Osteoblast (primary cell): ENCODE measurements around the gene EGFL8. TPM values are rescaled to one million over a fixed set of nuclear protein-coding genes. Genes with fewer than 3 reads are reported as not detected.

ENCODE experiments used
- DNase-seq: peaks from one replicate; pipeline ENCODE4 v3.0.0; 2011; ENCODE audit warnings: low spot score, mixed read lengths; ENCODE audit not compliant: insufficient read length; ENCODE audit errors: missing footprints
- H2AFZ ChIP-seq: 2 replicates; pipeline ENCODE4 v1.6.0; 2011; ENCODE audit warnings: mild to moderate bottlenecking, low read length
- H3K27ac ChIP-seq: 2 replicates; pipeline ENCODE4 v1.5.1; 2011; ENCODE audit warnings: mild to moderate bottlenecking, low read depth, low read length, moderate library complexity
- H3K27me3 ChIP-seq: 2 replicates; pipeline ENCODE4 v1.6.0; 2012; ENCODE audit warnings: mild to moderate bottlenecking, control low read depth, inconsistent platforms, low read length, moderate library complexity; ENCODE audit not compliant: insufficient read depth
- H3K36me3 ChIP-seq: 2 replicates; pipeline ENCODE4 v1.5.1; 2011; ENCODE audit warnings: mild to moderate bottlenecking, low read length, control low read depth, moderate library complexity; ENCODE audit not compliant: insufficient read depth
- H3K4me1 ChIP-seq: 2 replicates; pipeline ENCODE4 v1.5.1; 2011; ENCODE audit warnings: mild to moderate bottlenecking, low read length, control low read depth, moderate library complexity; ENCODE audit not compliant: insufficient read depth
- H3K4me2 ChIP-seq: 2 replicates; pipeline ENCODE4 v1.6.0; 2011; ENCODE audit warnings: mild to moderate bottlenecking, low read length; ENCODE audit not compliant: insufficient read depth
- H3K4me3 ChIP-seq: fragments of 200-600 bp; sonication (generic); 3 replicates; pipeline ENCODE4 v1.5.1; 2012; ENCODE audit warnings: mild to moderate bottlenecking, low read length, inconsistent platforms; ENCODE audit not compliant: insufficient read depth
- H3K79me2 ChIP-seq: 2 replicates; pipeline ENCODE4 v1.6.0; 2012; ENCODE audit warnings: mild to moderate bottlenecking, low read length, control low read depth, inconsistent platforms; ENCODE audit not compliant: insufficient read depth
- H3K9me3 ChIP-seq: 2 replicates; pipeline ENCODE4 v1.5.1; 2011; ENCODE audit warnings: low read depth, low read length, control low read depth
- H4K20me1 ChIP-seq: 2 replicates; pipeline ENCODE4 v1.6.0; 2012; ENCODE audit warnings: mild to moderate bottlenecking, low read length, control low read depth; ENCODE audit not compliant: insufficient read depth
- total RNA-seq: library from RNA; depleted of rRNA; stranded (reverse); fragments of >200 nt; gene quantifications from 2 replicates; pipeline ENCODE4 v1.2.3, GENCODE V29; 2012
- TF ChIP-seq, protein P1 (sequence below): IDR thresholded peaks from 2 replicates; pipeline ENCODE4 v1.5.1; 2011; ENCODE audit warnings: mild to moderate bottlenecking, low read depth, low read length, moderate library complexity; ENCODE audit errors: extremely low read depth

Gene EGFL8
- total RNA-seq, 1 donor: 0.36 TPM

DNA sequence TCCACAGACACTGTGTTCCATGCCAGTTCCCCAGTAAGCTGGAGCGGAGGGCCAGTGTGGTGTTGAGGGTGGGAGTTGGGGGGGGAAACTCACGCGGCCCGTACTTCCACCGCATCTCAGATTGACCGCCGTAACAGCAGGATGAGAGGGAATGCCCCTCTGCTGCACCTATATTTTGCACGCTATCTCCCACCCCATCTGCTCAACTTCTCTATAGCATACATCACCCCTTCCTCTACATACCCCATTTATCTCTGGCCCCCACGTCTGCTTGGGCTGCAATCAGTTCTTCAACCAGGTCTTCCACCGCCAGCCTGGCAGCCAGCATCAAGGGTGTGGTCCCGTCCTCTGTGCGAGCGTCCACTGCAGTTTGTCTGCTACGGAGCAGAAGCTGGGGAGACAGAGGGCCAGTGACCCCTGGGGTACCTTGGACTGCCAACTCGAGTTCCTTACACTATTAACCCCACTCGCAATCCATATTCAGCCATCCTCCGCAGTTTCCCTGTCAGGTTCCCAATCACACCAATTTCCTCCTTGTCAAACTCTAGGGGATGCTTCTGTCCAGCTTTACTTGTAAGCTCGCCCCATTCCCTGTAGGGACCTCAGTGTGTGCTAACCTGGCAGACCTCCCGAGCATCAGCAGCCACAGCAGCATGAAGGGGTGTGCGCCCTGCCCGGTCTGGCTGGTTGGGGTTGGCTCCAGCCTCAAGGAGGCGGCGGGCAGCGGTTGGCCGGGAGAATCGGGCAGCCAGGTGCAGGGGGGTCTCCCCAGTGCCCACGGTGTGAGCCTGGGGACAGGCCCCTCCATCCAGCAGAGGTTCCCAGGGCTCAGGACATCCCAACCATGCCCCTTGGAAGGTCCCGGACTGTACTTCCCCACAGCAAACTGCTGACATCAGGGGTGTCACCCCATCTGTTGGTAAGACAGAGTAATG lies 32.6 kb downstream of the EGFL8 start:
- Histone ChIP-seq H3K9me3 (no peaks in the 10 kb centered on the region), H3K27ac (peak overlapping the region; percentile 98), H3K79me2 (no peaks in the 10 kb centered on the region), H3K27me3 (peaks cover 5% of the 10 kb centered on the region), H3K4me2 (peak overlapping the region; percentile 93), H2AFZ (peak overlapping the region; percentile 85), H4K20me1 (no peaks in the 10 kb centered on the region), H3K4me3 (peak overlapping the region; percentile 91), H3K4me1 (peaks cover 28% of the 10 kb centered on the region), H3K36me3 (no peaks in the 10 kb centered on the region)
- peak; percentile 64 for DNase-seq
- TF ChIP-seq, protein P1, sequence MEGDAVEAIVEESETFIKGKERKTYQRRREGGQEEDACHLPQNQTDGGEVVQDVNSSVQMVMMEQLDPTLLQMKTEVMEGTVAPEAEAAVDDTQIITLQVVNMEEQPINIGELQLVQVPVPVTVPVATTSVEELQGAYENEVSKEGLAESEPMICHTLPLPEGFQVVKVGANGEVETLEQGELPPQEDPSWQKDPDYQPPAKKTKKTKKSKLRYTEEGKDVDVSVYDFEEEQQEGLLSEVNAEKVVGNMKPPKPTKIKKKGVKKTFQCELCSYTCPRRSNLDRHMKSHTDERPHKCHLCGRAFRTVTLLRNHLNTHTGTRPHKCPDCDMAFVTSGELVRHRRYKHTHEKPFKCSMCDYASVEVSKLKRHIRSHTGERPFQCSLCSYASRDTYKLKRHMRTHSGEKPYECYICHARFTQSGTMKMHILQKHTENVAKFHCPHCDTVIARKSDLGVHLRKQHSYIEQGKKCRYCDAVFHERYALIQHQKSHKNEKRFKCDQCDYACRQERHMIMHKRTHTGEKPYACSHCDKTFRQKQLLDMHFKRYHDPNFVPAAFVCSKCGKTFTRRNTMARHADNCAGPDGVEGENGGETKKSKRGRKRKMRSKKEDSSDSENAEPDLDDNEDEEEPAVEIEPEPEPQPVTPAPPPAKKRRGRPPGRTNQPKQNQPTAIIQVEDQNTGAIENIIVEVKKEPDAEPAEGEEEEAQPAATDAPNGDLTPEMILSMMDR: no peak

DNA sequence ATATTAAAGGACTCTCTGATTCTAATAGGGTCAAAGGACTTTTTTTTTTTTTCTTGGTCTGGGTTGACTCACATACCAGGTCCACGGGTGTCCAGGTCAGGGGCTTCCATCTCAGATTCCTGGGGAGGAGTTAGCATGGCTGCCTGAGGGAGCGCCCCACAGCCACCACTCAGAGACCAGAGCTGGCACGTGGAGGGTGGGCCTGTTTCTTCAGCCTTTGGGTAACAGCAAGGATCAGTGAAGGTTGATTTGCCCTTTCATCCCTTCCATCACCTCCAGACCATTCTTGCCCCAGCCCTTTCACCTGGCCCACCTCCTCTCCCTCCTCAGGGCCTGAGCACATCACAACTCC lies 33.9 kb downstream of the EGFL8 start:
- no peak overlapping the region for H3K27ac ChIP-seq
- no peak overlapping the region for H3K4me2 ChIP-seq
- no peak overlapping the region for H2AFZ ChIP-seq
- H3K4me3 ChIP-seq: no peak overlapping the region
- H3K79me2 ChIP-seq: no peaks in the 10 kb centered on the region
- H3K4me1 ChIP-seq: peaks cover 21% of the 10 kb centered on the region
- TF ChIP-seq, protein P1: no peak
- no peaks in the 10 kb centered on the region for H3K36me3 ChIP-seq
- H3K9me3 ChIP-seq: no peaks in the 10 kb centered on the region
- peaks cover 5% of the 10 kb centered on the region for H3K27me3 ChIP-seq
- no peak for DNase-seq
- no peaks in the 10 kb centered on the region for H4K20me1 ChIP-seq

DNA sequence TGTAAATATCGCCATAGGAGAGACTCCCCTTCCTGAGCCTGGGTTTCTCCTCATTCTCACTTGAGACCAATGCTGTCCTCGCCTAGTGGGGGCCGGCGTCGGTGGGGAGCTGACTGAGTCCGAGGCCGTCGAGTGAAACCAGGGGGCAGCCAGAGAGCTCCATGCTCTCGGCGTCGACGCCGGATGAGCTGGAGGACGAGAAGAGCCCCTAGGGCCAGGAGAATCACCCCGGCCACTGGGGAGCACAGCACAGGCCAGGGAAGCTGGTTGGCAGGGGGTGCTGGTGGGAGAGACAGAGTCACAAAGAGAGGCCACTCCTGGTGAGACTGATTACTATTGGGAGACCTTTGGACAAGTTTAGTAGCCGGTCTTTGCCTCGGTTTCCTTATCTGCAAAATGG lies 34.5 kb downstream of the EGFL8 start:
- Histone ChIP-seq H2AFZ (no peak overlapping the region), H3K9me3 (no peaks in the 10 kb centered on the region), H4K20me1 (no peaks in the 10 kb centered on the region), H3K27me3 (peaks cover 5% of the 10 kb centered on the region), H3K79me2 (no peaks in the 10 kb centered on the region), H3K4me2 (no peak overlapping the region), H3K27ac (no peak overlapping the region), H3K4me3 (no peak overlapping the region), H3K36me3 (no peaks in the 10 kb centered on the region), H3K4me1 (peaks cover 21% of the 10 kb centered on the region)
- peak; percentile 60 for DNase-seq
- TF ChIP-seq, protein P1: no peak

DNA sequence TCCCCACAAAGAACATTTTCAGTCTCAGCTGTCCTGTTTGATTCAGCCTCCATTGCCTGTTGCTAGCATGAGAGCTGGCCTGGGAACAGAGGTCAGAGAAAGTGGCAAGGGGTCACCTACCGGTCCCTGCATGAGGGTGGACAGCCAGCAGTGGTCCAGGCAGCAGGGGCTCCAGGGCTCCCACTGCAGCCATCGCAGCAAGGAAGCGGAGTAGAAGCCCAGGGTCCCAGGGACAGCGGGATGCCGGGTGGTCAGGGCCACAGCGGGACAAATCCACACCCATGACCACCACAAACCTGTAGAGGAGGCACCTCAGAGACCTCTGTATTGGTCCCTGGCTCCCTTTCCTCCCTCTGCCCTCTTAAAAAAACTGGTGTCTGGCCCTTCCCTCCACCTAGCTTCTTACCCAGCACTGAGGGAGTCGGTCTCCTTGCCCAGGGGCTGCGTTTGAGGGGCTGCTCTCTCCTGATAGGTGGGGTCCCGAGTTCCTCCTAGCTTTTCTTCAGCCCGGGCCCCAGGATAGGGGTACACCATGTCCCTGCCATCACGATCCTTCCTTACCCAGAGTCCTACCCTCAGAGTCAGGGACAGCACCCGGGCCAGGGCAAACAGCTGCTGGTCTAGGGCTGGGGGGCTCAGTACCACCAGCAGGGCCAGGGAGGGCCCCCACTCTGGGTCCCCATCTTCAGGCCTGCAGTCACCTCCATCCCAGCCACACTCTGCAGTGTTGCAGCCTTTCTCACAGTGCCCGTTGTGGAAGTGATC lies 36.5 kb downstream of the EGFL8 start:
- no peak overlapping the region for H3K4me2 ChIP-seq
- TF ChIP-seq, protein P1: no peak
- no peaks in the 10 kb centered on the region for H3K79me2 ChIP-seq
- H3K36me3 ChIP-seq: no peaks in the 10 kb centered on the region
- no peak overlapping the region for H3K27ac ChIP-seq
- peaks cover 13% of the 10 kb centered on the region for H3K4me1 ChIP-seq
- H3K4me3 ChIP-seq: no peak overlapping the region
- H4K20me1 ChIP-seq: no peaks in the 10 kb centered on the region
- H2AFZ ChIP-seq: no peak overlapping the region
- DNase-seq: peak; percentile 70
- H3K27me3 ChIP-seq: peaks cover 5% of the 10 kb centered on the region
- H3K9me3 ChIP-seq: no peaks in the 10 kb centered on the region
